GM13976 (cell line): ENCODE data around the gene EXOSC9.

Experiments
- DNase-seq: peaks from one replicate; pipeline ENCODE4 v3.0.0; 2012; ENCODE audit warnings: low spot score
- in situ Hi-C: fragments of 300-500 bp; cut with MboI; formaldehyde crosslinking; loops from one replicate; pipeline ENCODE4 v1.12.0; 2022; ENCODE audit warnings: low sequenced_read_pairs, mixed read lengths, inconsistent platforms; ENCODE audit not compliant: unreplicated experiment
- TF ChIP-seq, protein P1 (sequence below): IDR thresholded peaks from 2 replicates; pipeline ENCODE4 v1.5.1; 2012; ENCODE audit warnings: borderline replicate concordance, mild to moderate bottlenecking; ENCODE audit not compliant: insufficient read depth; ENCODE audit errors: extremely low read depth, missing control alignments, control extremely low read depth

The EXOSC9 gene

GRCh38 chr4:121777625-121778024 is 23.5 kb upstream of the EXOSC9 start:
- TF ChIP-seq, protein P1, sequence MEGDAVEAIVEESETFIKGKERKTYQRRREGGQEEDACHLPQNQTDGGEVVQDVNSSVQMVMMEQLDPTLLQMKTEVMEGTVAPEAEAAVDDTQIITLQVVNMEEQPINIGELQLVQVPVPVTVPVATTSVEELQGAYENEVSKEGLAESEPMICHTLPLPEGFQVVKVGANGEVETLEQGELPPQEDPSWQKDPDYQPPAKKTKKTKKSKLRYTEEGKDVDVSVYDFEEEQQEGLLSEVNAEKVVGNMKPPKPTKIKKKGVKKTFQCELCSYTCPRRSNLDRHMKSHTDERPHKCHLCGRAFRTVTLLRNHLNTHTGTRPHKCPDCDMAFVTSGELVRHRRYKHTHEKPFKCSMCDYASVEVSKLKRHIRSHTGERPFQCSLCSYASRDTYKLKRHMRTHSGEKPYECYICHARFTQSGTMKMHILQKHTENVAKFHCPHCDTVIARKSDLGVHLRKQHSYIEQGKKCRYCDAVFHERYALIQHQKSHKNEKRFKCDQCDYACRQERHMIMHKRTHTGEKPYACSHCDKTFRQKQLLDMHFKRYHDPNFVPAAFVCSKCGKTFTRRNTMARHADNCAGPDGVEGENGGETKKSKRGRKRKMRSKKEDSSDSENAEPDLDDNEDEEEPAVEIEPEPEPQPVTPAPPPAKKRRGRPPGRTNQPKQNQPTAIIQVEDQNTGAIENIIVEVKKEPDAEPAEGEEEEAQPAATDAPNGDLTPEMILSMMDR: no peak
- in situ Hi-C loops: no loop called here

GRCh38 chr4:121778991-121779628 is 22.0 kb upstream of the EXOSC9 start:
- in situ Hi-C loops: no loop called here
- DNase-seq: no peak
- TF ChIP-seq, protein P1: no peak

More at GRCh38 chr4:121777625-121778024, 23.5 kb upstream of the EXOSC9 start:
- DNase-seq: no peak

- in situ Hi-C loops: no loop called here
- TF ChIP-seq, protein P1: no peak
- no peak for DNase-seq
Measured at GRCh38 chr4:121783210-121783609, 17.9 kb upstream of the EXOSC9 start.

DNA sequence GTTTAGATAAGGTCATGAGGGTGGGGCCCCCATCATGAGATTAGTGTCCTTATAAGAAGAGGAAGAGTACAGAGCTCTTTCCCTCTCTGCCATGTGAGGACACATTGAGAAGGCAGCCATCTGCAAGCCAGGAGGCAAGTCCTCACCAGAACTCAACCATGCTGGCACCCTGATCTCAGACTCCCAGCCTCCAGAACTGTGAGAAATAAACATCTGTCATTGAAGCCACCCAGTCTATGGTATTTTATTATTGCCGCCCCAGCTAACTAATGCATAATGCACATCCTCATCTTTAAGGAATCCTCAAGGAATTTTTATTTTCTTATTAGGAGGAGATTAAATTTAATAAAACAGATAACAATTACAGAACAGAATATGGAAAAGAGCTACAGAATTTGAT is 16.7 kb upstream of the EXOSC9 start:
- no peak for DNase-seq
- in situ Hi-C loops: no loop called here
- TF ChIP-seq, protein P1: no peak

DNA sequence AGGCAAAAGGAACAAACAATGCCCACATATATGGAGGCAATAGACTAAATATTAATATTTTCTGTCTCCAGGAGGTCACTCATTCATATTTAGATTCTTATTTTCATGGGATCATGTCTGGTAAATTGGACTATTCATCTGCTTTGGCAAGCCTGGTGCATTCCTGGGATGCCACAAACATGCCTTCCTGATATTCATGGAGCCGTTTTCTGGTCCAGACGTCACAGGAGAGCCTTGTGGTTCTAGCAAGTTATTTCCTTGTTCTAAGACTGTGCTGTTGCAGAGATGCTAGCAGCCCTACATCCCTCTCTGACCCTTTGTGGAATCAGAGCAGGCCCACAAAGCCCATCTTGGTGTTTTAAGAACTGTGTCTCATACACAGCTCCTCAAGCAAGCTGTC is 16.1 kb upstream of the EXOSC9 start:
- no peak for DNase-seq
- TF ChIP-seq, protein P1: no peak
- in situ Hi-C loops: no loop called here

DNA sequence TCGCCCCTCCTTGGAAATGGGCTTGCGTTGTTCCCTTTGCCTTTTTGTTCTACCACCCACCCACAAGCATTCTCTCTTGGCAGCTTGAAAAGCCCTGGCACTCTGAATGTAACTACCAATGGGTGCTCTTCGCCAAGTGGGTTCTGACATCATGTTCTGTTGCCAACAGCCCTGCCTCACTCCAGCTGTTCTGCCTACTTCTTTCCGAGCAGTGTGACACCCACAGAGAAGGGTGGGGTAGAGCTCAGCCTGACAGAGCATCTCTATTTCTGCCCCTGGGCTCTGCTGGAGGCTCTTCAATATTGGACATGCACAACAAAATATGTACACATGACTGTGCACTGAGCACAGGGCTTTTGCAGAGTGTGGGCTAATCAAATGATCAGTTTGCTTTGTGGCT is 15.6 kb upstream of the EXOSC9 start:
- TF ChIP-seq, protein P1: no peak
- DNase-seq: no peak
- in situ Hi-C loops: no loop called here
